ENCODE results near the gene ARL13B. TPM values are rescaled to one million over a fixed set of nuclear protein-coding genes. Genes with fewer than 3 reads are reported as not detected.

The ARL13B gene
- total and polyA plus RNA-seq, 2 of the 13 experiments (the other 11 are each of a cell fraction or from before 2014, with no cell fraction given) = 2.2 to 9.6 TPM

DNA sequence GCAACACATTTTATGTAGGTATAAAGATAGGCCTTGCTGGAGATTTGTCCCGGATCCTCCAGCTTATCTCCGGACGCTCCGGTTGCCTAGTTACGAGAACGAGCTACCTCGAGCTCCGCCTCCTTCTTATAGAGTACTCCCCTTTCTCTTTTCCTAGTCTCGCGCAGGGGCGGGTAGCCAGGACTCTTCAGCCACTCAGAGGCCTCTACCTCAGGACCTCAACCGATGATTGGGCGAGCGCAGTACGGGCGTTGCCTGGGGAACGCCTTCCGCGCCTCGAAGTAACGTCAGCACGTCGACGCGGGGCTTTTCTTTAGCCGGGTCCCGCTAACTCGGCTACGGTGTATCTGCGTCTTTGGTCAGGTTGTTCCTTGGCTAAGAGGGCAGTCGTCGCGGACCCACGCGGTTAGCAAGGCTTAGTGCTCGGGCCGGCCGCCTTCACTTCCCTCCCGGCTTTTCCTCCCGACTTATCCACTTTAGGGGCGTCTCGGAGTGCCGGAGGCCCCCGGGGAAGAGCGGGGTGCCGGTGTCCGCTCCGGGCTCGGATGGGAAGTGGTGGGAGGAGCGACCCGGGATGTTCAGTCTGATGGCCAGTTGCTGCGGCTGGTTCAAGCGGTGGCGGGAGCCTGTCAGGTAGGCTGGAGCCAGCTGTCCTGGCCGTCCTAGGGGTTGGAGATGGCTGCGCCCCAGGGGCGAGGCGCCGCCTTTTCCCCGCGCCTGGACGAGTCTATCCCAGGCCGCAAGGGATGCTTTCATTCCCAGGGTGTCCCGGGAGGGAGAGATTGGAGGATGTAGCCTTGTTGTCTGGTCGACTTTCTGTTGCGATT is at the start of gene ARL13B (continued):
- TF ChIP-seq ARID5B (CRISPR knock-in tag; IDR thresholded peaks at IDR 0.05) (0 out of 2 replicates have a peak, but pooled peaks have one; percentile 37), BHLHE40 (IDR thresholded peaks at IDR 0.05; ENCODE audit: low read length) (peak; percentile 1; the same call in 1 of the 2 replicates), NR2F1 (CRISPR knock-in tag; IDR thresholded peaks at IDR 0.05) (no peak), ARID4A (CRISPR knock-in tag; IDR thresholded peaks at IDR 0.05; ENCODE audit: borderline replicate concordance) (peak; percentile 97), NR0B2 (CRISPR knock-in tag; IDR thresholded peaks at IDR 0.05) (0 out of 2 replicates have a peak, but pooled peaks have one; percentile 60), ELF4 (CRISPR knock-in tag; IDR thresholded peaks at IDR 0.05; ENCODE audit: borderline replicate concordance) (0 out of 2 replicates have a peak, but pooled peaks have one; percentile 40), EED (CRISPR knock-in tag; IDR thresholded peaks at IDR 0.05) (peak; percentile 63; the same call in 1 of the 2 replicates), ELF1 (CRISPR knock-in tag; IDR thresholded peaks at IDR 0.05) (peak; percentile 38; the same call in 1 of the 2 replicates), ZNF614 (CRISPR knock-in tag; IDR thresholded peaks at IDR 0.05; ENCODE audit: borderline replicate concordance) (peak; percentile 45; the same call in 1 of the 2 replicates), POLR2G (IDR thresholded peaks at IDR 0.05; ENCODE audit: low read depth, low read length) (peak; percentile 82), HOXA5 (CRISPR knock-in tag; IDR thresholded peaks at IDR 0.05) (0 out of 2 replicates have a peak, but pooled peaks have one; percentile 22)
- TF ChIP-seq, protein P1, sequence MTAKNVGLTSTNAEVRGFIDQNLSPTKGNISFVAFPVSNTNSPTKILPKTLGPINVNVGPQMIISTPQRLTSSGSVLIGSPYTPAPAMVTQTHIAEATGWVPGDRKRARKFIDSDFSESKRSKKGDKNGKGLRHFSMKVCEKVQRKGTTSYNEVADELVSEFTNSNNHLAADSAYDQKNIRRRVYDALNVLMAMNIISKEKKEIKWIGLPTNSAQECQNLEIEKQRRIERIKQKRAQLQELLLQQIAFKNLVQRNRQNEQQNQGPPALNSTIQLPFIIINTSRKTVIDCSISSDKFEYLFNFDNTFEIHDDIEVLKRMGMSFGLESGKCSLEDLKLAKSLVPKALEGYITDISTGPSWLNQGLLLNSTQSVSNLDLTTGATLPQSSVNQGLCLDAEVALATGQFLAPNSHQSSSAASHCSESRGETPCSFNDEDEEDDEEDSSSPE (CRISPR knock-in tag; IDR thresholded peaks at IDR 0.05) = peak; percentile 82
